Glomerular visceral epithelial cell (primary cell): ENCODE results near the gene SCARB1.

Source experiments
- DNase-seq: peaks from one replicate; pipeline ENCODE4 v3.0.0-alpha.2; 2016; ENCODE audit errors: extremely low spot score

Gene SCARB1

GRCh38 chr12:124797321-124797720, 66.3 kb downstream of the SCARB1 start:
- DNase-seq = no peak

GRCh38 chr12:124796303-124796960, 67.2 kb downstream of the SCARB1 start:
- no peak for DNase-seq

- no peak for DNase-seq
Measured at GRCh38 chr12:124795081-124795948, 68.3 kb downstream of the SCARB1 start.

GRCh38 chr12:124792961-124793441, 70.7 kb downstream of the SCARB1 start:
- no peak for DNase-seq

GRCh38 chr12:124792156-124792555, 71.5 kb downstream of the SCARB1 start:
- DNase-seq = no peak

- no peak for DNase-seq
Measured at GRCh38 chr12:124790650-124791400, 72.8 kb downstream of the SCARB1 start.

GRCh38 chr12:124788936-124789555, 74.6 kb downstream of the SCARB1 start:
- DNase-seq = no peak

GRCh38 chr12:124786061-124786964, 77.4 kb downstream of the SCARB1 start:
- DNase-seq = peak; percentile 60

- DNase-seq = no peak
Measured at GRCh38 chr12:124784871-124785572, 78.6 kb downstream of the SCARB1 start.

GRCh38 chr12:124783087-124783486, 80.6 kb downstream of the SCARB1 start:
- no peak for DNase-seq

GRCh38 chr12:124782132-124782531, 81.5 kb downstream of the SCARB1 start:
- DNase-seq = no peak

- no peak for DNase-seq
Measured at GRCh38 chr12:124780752-124781685, 82.6 kb downstream of the SCARB1 start.

- DNase-seq = no peak
Measured at GRCh38 chr12:124780336-124780735, 83.3 kb downstream of the SCARB1 start.

GRCh38 chr12:124779161-124780141, 84.2 kb downstream of the SCARB1 start:
- DNase-seq = no peak

- DNase-seq = no peak
Measured at GRCh38 chr12:124778411-124778810, 85.3 kb downstream of the SCARB1 start.

- DNase-seq = no peak
Measured at GRCh38 chr12:124777399-124778372, 86.0 kb downstream of the SCARB1 start.

GRCh38 chr12:124776125-124776513, 87.5 kb downstream of the SCARB1 start:
- DNase-seq = no peak
